ENCODE measurements around the gene LAIR2.

- no peak for TF ChIP-seq CTCF (IDR thresholded peaks at IDR 0.05; ENCODE audit: borderline replicate concordance, extremely low read depth, low read length, poor library complexity, severe bottlenecking)
- no peak for TF ChIP-seq EZH2 (IDR thresholded peaks at IDR 0.05; ENCODE audit: borderline replicate concordance, low read depth, low read length, severe bottlenecking)
These were observed 10.1 kb upstream of the LAIR2 start for GRCh38 chr19:54492568-54492967.
